Liver (tissue), 9 donors: ENCODE results near the gene GP1BB. TPM values are rescaled to one million over a fixed set of nuclear protein-coding genes. Genes with fewer than 3 reads are reported as not detected.

Experiments
- DNase-seq: peaks from one replicate; pipeline ENCODE4 v3.0.0-alpha.2; 2017; ENCODE audit warnings: low spot score
- H3K27ac ChIP-seq, 2 donors: one replicate each; pipeline ENCODE4 v1.7.0; 2013; ENCODE audit warnings: inconsistent platforms in 2 of 2, low read length in 2 of 2, control low read depth in 1 of 2, low read depth in 1 of 2, mild to moderate bottlenecking in 1 of 2
- H3K27me3 ChIP-seq, 4 donors: one replicate each; pipeline versions ENCODE4 v1.6.1 to v1.7.0; 2013; ENCODE audit warnings: low read length in 3 of 4, inconsistent platforms in 1 of 4, mild to moderate bottlenecking in 1 of 4, moderate library complexity in 1 of 4; ENCODE audit not compliant: control insufficient read depth in 4 of 4, insufficient read depth in 4 of 4
- H3K36me3 ChIP-seq, 4 donors: one replicate each; pipeline versions ENCODE4 v1.6.1 to v1.7.0; 2013; ENCODE audit warnings: low read length in 3 of 4, mild to moderate bottlenecking in 3 of 4, low read depth in 1 of 4, moderate library complexity in 1 of 4; ENCODE audit not compliant: control insufficient read depth in 4 of 4, insufficient read depth in 3 of 4
- H3K4me1 ChIP-seq, 4 donors: one replicate each; pipeline versions ENCODE4 v1.6.1 to v1.7.0; 2013; ENCODE audit warnings: low read length in 3 of 4, mild to moderate bottlenecking in 3 of 4, moderate library complexity in 1 of 4; ENCODE audit not compliant: control insufficient read depth in 4 of 4, insufficient read depth in 4 of 4
- H3K4me3 ChIP-seq, 3 donors: one replicate each; pipeline versions ENCODE4 v1.6.1 to v1.7.0; 2013; ENCODE audit warnings: low read length in 3 of 3, control low read depth in 1 of 3, low read depth in 1 of 3, mild to moderate bottlenecking in 1 of 3
- H3K9ac ChIP-seq, 2 donors: one replicate each; pipeline ENCODE4 v1.7.0; 2013; ENCODE audit warnings: low read length in 2 of 2, mild to moderate bottlenecking in 2 of 2, moderate library complexity in 2 of 2, control low read depth in 1 of 2, low read depth in 1 of 2
- H3K9me3 ChIP-seq, 4 donors: one replicate each; pipeline versions ENCODE4 v1.6.1 to v1.7.0; 2013; ENCODE audit warnings: low read length in 3 of 4; ENCODE audit not compliant: control insufficient read depth in 4 of 4
- EGR1 ChIP-seq, 2 donors: IDR thresholded peaks; 2 replicates each; pipeline ENCODE4 v1.6.1; 2016 to 2018; ENCODE audit warnings: antibody characterized with exemption in 2 of 2, low read depth in 2 of 2
- FOXA1 ChIP-seq: IDR thresholded peaks from 2 replicates; pipeline ENCODE4 v1.6.1; 2016; ENCODE audit warnings: antibody characterized with exemption
- FOXA2 ChIP-seq: IDR thresholded peaks from 2 replicates; pipeline ENCODE4 v1.6.1; 2016; ENCODE audit warnings: antibody characterized with exemption
- HNF4A ChIP-seq, 2 donors: conservative IDR thresholded peaks; 2 replicates each; pipeline ENCODE4 v1.6.1; 2016; ENCODE audit warnings: antibody characterized with exemption in 2 of 2, mild to moderate bottlenecking in 2 of 2
- HNF4G ChIP-seq: IDR thresholded peaks from 2 replicates; pipeline ENCODE4 v1.6.1; 2016; ENCODE audit warnings: antibody characterized with exemption
- NR2F2 ChIP-seq: IDR thresholded peaks from 2 replicates; pipeline ENCODE4 v1.6.1; 2016; ENCODE audit warnings: antibody characterized with exemption
- RAD21 ChIP-seq, 2 donors: IDR thresholded peaks; 2 replicates each; pipeline ENCODE4 v1.6.1; 2016; ENCODE audit warnings: antibody characterized with exemption in 2 of 2, mild to moderate bottlenecking in 2 of 2
- RXRA ChIP-seq, 2 donors: IDR thresholded peaks; 2 replicates each; pipeline ENCODE4 v1.6.1; 2017 to 2018; ENCODE audit warnings: antibody characterized with exemption in 2 of 2, mild to moderate bottlenecking in 1 of 2
- SP1 ChIP-seq: IDR thresholded peaks from 2 replicates; pipeline ENCODE4 v1.6.1; 2018; ENCODE audit warnings: antibody characterized with exemption, mild to moderate bottlenecking
- WGBS: extraction: QIAGEN DNeasy Blood & Tissue Kit; methylation state at CpG from one replicate; pipeline ENCODE4 v1.1.7; 2013; 5-methylcytosine and 5-hydroxymethylcytosine counted together
- polyA plus RNA-seq, 2 donors: library from polyadenylated mRNA; stranded (reverse) in 1 of 2; unstranded in 1 of 2; fragments of 200-250 nt in 1 of 2; fragments of >200 nt in 1 of 2; fragmentation: Nextera tagmentation in 1 of 2; extraction: Ambion mirVana in 1 of 2; gene quantifications; one replicate each; pipeline versions ENCODE4 v1.2.1 to v1.2.3, GENCODE V29; 2013 to 2015
- total RNA-seq, 2 donors: library from RNA; depleted of rRNA; stranded (reverse); fragments of >200 nt; gene quantifications; one replicate each; pipeline ENCODE4 v1.2.3, GENCODE V29; 2014
- TF ChIP-seq, protein P1 (sequence below): IDR thresholded peaks from 2 replicates; pipeline ENCODE4 v1.6.1; 2016; ENCODE audit warnings: antibody characterized with exemption
- TF ChIP-seq, protein P2 (sequence below): IDR thresholded peaks from 2 replicates; pipeline ENCODE4 v1.6.1; 2016; ENCODE audit warnings: antibody characterized with exemption
- TF ChIP-seq, protein P3 (sequence below): IDR thresholded peaks from 2 replicates; pipeline ENCODE4 v1.6.1; 2016; ENCODE audit warnings: antibody characterized with exemption
- TF ChIP-seq, protein P4 (sequence below): fragments of 150-350 bp; IDR thresholded peaks from 2 replicates; pipeline ENCODE4 v1.5.1; 2017; ENCODE audit warnings: improper control_type of control experiment, low read depth, low read length; ENCODE audit not compliant: missing input control
- TF ChIP-seq, protein P5 (sequence below): IDR thresholded peaks from 2 replicates; pipeline ENCODE4 v1.6.1; 2016; ENCODE audit warnings: antibody characterized with exemption, mild to moderate bottlenecking
- donor health status: healthy.
- donor health status: healthy.
- donor health status: healthy.
- donor health status: healthy.
- donor health status: healthy.

GP1BB gene
- total and polyA plus RNA-seq, 4 donors: 0.38 to 5.7 (median 0.51) TPM; not detected in 1

DNA sequence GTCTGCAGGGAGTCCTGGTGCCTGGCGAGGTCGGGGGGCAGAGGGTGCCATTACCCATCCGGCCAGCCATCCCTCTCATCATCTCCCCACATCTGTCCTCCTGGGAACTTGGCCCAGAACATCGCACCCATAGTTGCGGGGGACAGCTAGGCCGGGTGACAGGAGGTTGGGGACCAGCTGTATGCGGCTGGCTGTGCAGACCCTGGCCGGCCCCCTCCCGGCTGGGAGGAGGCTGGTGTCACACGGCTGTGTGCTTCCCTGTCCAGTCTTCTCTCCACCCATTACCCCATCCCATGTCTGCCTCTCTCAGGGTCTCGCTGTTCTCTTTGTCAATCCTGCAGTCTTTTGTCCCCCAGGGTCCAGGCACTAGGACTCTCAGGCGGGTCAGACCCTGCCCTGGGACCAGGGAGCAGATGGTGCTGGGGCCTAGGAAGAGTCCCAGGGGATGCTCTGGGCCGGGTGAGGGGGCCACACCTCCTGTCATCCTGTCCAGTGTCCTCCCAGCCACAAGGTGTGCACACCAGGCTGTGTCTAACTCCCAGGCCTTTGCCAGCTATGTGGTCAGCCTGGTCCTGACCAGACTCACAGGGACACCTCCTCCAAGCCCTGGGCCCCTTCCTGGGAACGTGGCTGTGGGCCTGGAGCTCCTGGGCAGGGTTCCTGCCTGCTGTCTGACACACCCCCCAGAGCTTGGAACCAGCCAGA is 30.8 kb downstream of the GP1BB start:
- Histone ChIP-seq H3K36me3 (no peaks in the 10 kb centered on the region), H3K9me3 (no peaks in the 10 kb centered on the region), H3K27me3 (peaks cover 2 to 15% (median 7%) of the 10 kb centered on the region in 4 donors), H3K4me3 (no peak overlapping the region), H3K9ac (no peak overlapping the region), H3K4me1 (peaks cover 6 to 18% (median 9%) of the 10 kb centered on the region in 4 donors), H3K27ac (no peak overlapping the region)
- TF ChIP-seq RXRA (IDR thresholded peaks at IDR 0.05) (no peak), HNF4A (conservative IDR thresholded peaks at IDR 0.05) (no peak)
- no peak for DNase-seq
- WGBS: 73% methylated on average over 14 of the region's 14 CpGs

DNA sequence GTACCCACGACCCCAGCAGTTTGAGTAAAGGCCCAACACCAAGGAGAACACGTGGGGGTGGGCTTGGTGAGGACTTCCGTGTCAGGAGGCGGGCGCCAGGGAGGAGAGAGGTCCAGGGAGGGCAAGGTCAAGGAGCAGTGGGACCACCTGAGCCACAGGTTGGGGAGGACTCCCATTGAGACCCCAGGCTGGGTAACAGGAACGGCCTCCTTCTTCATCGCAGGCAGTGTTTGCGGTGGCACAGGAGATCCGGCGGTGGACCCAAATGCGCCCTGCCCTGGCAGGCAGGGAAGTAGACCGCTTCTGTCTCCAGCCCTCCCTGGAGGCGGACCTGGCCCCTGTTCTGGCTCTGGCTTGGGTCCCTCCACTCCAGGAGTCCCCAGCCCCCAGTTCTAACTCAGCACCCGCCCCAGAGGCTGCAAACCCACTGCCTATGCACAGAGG is 31.4 kb downstream of the GP1BB start:
- H3K27ac ChIP-seq: no peak overlapping the region
- H3K4me1 ChIP-seq: peaks cover 6 to 22% (median 9%) of the 10 kb centered on the region in 4 donors
- TF ChIP-seq, protein P1, sequence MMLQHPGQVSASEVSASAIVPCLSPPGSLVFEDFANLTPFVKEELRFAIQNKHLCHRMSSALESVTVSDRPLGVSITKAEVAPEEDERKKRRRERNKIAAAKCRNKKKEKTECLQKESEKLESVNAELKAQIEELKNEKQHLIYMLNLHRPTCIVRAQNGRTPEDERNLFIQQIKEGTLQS: no peak
- TF ChIP-seq HNF4G (no peak), FOXA1 (no peak), EGR1 (IDR thresholded peaks at IDR 0.05; ENCODE audit: low read depth in 2 of 2) (no peak), NR2F2 (no peak), FOXA2 (no peak), SP1 (no peak), RXRA (IDR thresholded peaks at IDR 0.05) (no peak), RAD21 (IDR thresholded peaks at IDR 0.05) (no peak)
- TF ChIP-seq, protein P2, sequence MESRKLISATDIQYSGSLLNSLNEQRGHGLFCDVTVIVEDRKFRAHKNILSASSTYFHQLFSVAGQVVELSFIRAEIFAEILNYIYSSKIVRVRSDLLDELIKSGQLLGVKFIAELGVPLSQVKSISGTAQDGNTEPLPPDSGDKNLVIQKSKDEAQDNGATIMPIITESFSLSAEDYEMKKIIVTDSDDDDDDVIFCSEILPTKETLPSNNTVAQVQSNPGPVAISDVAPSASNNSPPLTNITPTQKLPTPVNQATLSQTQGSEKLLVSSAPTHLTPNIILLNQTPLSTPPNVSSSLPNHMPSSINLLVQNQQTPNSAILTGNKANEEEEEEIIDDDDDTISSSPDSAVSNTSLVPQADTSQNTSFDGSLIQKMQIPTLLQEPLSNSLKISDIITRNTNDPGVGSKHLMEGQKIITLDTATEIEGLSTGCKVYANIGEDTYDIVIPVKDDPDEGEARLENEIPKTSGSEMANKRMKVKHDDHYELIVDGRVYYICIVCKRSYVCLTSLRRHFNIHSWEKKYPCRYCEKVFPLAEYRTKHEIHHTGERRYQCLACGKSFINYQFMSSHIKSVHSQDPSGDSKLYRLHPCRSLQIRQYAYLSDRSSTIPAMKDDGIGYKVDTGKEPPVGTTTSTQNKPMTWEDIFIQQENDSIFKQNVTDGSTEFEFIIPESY: no peak
- TF ChIP-seq, protein P3, sequence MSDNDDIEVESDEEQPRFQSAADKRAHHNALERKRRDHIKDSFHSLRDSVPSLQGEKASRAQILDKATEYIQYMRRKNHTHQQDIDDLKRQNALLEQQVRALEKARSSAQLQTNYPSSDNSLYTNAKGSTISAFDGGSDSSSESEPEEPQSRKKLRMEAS: no peak
- TF ChIP-seq, protein P4, sequence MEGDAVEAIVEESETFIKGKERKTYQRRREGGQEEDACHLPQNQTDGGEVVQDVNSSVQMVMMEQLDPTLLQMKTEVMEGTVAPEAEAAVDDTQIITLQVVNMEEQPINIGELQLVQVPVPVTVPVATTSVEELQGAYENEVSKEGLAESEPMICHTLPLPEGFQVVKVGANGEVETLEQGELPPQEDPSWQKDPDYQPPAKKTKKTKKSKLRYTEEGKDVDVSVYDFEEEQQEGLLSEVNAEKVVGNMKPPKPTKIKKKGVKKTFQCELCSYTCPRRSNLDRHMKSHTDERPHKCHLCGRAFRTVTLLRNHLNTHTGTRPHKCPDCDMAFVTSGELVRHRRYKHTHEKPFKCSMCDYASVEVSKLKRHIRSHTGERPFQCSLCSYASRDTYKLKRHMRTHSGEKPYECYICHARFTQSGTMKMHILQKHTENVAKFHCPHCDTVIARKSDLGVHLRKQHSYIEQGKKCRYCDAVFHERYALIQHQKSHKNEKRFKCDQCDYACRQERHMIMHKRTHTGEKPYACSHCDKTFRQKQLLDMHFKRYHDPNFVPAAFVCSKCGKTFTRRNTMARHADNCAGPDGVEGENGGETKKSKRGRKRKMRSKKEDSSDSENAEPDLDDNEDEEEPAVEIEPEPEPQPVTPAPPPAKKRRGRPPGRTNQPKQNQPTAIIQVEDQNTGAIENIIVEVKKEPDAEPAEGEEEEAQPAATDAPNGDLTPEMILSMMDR: no peak
- TF ChIP-seq, protein P5, sequence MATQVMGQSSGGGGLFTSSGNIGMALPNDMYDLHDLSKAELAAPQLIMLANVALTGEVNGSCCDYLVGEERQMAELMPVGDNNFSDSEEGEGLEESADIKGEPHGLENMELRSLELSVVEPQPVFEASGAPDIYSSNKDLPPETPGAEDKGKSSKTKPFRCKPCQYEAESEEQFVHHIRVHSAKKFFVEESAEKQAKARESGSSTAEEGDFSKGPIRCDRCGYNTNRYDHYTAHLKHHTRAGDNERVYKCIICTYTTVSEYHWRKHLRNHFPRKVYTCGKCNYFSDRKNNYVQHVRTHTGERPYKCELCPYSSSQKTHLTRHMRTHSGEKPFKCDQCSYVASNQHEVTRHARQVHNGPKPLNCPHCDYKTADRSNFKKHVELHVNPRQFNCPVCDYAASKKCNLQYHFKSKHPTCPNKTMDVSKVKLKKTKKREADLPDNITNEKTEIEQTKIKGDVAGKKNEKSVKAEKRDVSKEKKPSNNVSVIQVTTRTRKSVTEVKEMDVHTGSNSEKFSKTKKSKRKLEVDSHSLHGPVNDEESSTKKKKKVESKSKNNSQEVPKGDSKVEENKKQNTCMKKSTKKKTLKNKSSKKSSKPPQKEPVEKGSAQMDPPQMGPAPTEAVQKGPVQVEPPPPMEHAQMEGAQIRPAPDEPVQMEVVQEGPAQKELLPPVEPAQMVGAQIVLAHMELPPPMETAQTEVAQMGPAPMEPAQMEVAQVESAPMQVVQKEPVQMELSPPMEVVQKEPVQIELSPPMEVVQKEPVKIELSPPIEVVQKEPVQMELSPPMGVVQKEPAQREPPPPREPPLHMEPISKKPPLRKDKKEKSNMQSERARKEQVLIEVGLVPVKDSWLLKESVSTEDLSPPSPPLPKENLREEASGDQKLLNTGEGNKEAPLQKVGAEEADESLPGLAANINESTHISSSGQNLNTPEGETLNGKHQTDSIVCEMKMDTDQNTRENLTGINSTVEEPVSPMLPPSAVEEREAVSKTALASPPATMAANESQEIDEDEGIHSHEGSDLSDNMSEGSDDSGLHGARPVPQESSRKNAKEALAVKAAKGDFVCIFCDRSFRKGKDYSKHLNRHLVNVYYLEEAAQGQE: no peak
- peaks cover 4 to 15% (median 10%) of the 10 kb centered on the region in 4 donors for H3K27me3 ChIP-seq
- 40% methylated on average over 14 of the region's 14 CpGs for WGBS
- no peak overlapping the region for H3K9ac ChIP-seq
- no peak for DNase-seq
- H3K36me3 ChIP-seq: no peaks in the 10 kb centered on the region
- no peak overlapping the region for H3K4me3 ChIP-seq
- no peaks in the 10 kb centered on the region for H3K9me3 ChIP-seq
